Measurements from ENCODE around the gene SLC18A3.

DNA sequence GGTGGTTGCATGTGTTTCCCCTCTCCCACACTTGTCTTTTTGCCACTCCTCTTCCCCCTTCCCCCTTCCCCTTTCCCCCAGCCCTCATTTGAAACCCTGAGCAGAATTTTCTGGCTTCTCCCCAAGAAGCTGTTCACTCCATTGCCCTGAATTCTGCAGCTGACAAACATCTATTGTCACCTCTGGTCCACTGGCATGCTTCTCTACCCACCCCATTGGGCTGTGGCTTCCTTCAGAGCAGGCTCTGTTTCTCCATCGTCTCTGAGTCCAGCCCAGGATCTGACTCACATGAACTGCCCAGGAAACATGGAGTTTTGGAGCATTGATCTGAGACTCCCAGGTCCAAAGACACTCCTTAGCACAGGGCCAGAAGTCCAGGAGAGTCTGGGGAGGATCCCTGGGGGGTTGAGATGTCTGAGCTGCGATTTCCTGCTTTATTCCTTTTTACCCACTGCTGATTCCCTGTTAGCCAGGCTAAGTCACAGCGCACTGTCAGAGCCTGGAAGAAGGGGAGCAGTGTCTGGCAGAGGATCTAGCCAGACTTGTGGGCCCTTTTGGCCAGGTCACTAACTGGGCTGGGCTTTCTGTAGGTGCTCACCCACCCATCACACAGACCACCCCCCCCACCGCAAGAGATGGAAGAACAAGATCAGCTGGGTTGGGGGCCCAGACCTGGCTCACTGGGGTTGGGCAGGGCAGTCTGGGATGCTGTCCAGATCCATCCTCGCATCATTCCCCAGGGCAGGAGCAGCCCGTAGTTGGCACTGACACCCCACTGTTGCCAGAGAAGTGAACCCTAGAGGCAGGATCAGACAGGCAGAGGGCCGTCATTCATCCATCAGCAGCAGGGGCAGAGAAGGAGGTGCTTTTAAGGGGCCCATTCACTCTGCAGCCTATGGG is 7.3 kb downstream of the SLC18A3 start:
- TF ChIP-seq, protein P1, sequence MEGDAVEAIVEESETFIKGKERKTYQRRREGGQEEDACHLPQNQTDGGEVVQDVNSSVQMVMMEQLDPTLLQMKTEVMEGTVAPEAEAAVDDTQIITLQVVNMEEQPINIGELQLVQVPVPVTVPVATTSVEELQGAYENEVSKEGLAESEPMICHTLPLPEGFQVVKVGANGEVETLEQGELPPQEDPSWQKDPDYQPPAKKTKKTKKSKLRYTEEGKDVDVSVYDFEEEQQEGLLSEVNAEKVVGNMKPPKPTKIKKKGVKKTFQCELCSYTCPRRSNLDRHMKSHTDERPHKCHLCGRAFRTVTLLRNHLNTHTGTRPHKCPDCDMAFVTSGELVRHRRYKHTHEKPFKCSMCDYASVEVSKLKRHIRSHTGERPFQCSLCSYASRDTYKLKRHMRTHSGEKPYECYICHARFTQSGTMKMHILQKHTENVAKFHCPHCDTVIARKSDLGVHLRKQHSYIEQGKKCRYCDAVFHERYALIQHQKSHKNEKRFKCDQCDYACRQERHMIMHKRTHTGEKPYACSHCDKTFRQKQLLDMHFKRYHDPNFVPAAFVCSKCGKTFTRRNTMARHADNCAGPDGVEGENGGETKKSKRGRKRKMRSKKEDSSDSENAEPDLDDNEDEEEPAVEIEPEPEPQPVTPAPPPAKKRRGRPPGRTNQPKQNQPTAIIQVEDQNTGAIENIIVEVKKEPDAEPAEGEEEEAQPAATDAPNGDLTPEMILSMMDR (IDR thresholded peaks at IDR 0.05), result no peak
- TF ChIP-seq POLR2AphosphoS5 (IDR thresholded peaks at IDR 0.05), result no peak
